Gastrocnemius medialis (tissue), 4 donors: ENCODE measurements around the gene CTAGE6. TPM values are rescaled to one million over a fixed set of nuclear protein-coding genes. Genes with fewer than 3 reads are reported as not detected.
"Not testable (repeated sequence)": the region's sequence is repeated elsewhere in the genome, so short reads cannot be mapped to it uniquely, and the experiment has no call there.

Experiments used
- ATAC-seq, 2 donors: fragments of 150-250 bp; one replicate each; pipeline ENCODE4 v1.9.1; 2016
- DNase-seq, 2 donors: peaks; one replicate each; pipeline ENCODE4 v3.0.0-alpha.2; 2019
- H3K27ac ChIP-seq, 4 donors: fragments of 200-600 bp; sonication (generic); 1 replicate in 1 of 4; 2 replicates in 3 of 4; pipeline ENCODE4 v1.5.1; 2016 to 2018; ENCODE audit warnings: mild to moderate bottlenecking in 2 of 4, moderate library complexity in 1 of 4
- H3K27me3 ChIP-seq, 3 donors: fragments of 200-600 bp; sonication (generic) in 2 of 3; 1 replicate in 1 of 3; 2 replicates in 2 of 3; pipeline versions ENCODE4 v1.5.1 to v1.6.0; 2016 to 2019; ENCODE audit warnings: mild to moderate bottlenecking in 1 of 3, moderate library complexity in 1 of 3
- H3K36me3 ChIP-seq, 2 donors: fragments of 200-600 bp; sonication (generic) in 1 of 2; one replicate each; pipeline ENCODE4 v1.5.1; 2017 to 2018
- H3K4me1 ChIP-seq, 2 donors: fragments of 200-600 bp; sonication (generic) in 1 of 2; one replicate each; pipeline ENCODE4 v1.5.1; 2016 to 2017; ENCODE audit warnings: mild to moderate bottlenecking in 2 of 2
- H3K4me3 ChIP-seq, 4 donors: fragments of 200-600 bp; sonication (generic) in 3 of 4; 1 replicate in 1 of 4; 2 replicates in 3 of 4; pipeline ENCODE4 v1.5.1; 2016 to 2019; ENCODE audit warnings: mild to moderate bottlenecking in 2 of 4
- H3K9me3 ChIP-seq, 3 donors: fragments of 200-600 bp; sonication (generic) in 2 of 3; 1 replicate in 1 of 3; 2 replicates in 2 of 3; pipeline ENCODE4 v1.5.1; 2016 to 2019
- POLR2A ChIP-seq, 2 donors: fragments of 450-650 bp; IDR thresholded peaks; one replicate each; pipeline ENCODE4 v1.6.1; 2017; ENCODE audit warnings: antibody characterized with exemption in 2 of 2, mild to moderate bottlenecking in 2 of 2, moderate library complexity in 2 of 2
- in situ Hi-C, 4 donors: fragments of 200-750 bp; cut with MboI; loops; one replicate each; pipeline versions ENCODE4 v1.15.0 to v1.8.0; 2017; ENCODE audit warnings: low sequenced_read_pairs in 4 of 4
- intact Hi-C: fragments of 100-400 bp; cut with DNase I; formaldehyde crosslinking; loops from one replicate; pipeline ENCODE4 v1.15.1; 2023; ENCODE audit warnings: low total_unique reads
- total RNA-seq, 4 donors: library from RNA; depleted of rRNA; stranded (reverse); fragments of >200 nt; gene quantifications; one replicate each; pipeline versions ENCODE4 v1.1.0 to v1.2.3, GENCODE V29; 2016
- TF ChIP-seq, protein P1 (sequence below), 5 experiments: fragments of 450-650 bp in 3 of 5; fragments of 200-600 bp in 2 of 5; sonication (generic) in 2 of 5; IDR thresholded peaks in 4 of 5; conservative IDR thresholded peaks in 1 of 5; 1 replicate in 4 of 5; 2 replicates in 1 of 5; pipeline ENCODE4 v1.5.1; 2016 to 2019; ENCODE audit warnings: antibody characterized with exemption in 5 of 5, mild to moderate bottlenecking in 3 of 5, moderate library complexity in 3 of 5

The CTAGE6 gene
- total RNA-seq, 4 donors from 2014 or later, result 1.2 TPM; not detected in 3

DNA sequence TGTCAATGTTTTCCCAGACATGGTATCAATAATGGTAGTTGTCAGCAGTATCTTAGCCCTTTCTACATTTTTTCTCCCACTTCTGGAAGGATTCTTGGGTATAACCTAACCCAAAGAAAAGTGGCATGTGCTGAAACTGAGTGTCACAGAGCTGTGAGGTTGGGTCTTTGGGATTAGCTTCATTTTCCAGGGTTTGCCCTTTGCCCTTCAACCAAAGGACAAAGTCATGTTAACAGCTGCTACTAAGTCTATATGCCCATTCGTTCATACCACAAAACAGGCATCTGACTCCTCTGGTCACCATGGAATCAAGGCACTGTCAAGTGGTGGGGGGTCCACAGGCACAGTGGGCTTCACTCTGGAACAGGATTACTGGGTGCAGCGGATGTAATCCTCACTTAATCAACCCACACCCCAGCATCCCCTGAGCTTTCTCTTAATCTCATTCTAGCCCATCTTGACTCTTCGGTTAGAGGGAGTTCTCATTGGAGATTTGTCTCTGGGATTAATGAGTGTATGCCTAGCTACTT, 29.1 kb downstream of the CTAGE6 start:
- in situ Hi-C loops (no loop called here), intact Hi-C loops (no loop called here)
- no peak for ATAC-seq
- TF ChIP-seq, protein P1, sequence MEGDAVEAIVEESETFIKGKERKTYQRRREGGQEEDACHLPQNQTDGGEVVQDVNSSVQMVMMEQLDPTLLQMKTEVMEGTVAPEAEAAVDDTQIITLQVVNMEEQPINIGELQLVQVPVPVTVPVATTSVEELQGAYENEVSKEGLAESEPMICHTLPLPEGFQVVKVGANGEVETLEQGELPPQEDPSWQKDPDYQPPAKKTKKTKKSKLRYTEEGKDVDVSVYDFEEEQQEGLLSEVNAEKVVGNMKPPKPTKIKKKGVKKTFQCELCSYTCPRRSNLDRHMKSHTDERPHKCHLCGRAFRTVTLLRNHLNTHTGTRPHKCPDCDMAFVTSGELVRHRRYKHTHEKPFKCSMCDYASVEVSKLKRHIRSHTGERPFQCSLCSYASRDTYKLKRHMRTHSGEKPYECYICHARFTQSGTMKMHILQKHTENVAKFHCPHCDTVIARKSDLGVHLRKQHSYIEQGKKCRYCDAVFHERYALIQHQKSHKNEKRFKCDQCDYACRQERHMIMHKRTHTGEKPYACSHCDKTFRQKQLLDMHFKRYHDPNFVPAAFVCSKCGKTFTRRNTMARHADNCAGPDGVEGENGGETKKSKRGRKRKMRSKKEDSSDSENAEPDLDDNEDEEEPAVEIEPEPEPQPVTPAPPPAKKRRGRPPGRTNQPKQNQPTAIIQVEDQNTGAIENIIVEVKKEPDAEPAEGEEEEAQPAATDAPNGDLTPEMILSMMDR (IDR thresholded peaks at IDR 0.05 in 4 of 5, conservative IDR thresholded peaks at IDR 0.05 in 1 of 5), result no peak
- TF ChIP-seq POLR2A (IDR thresholded peaks at IDR 0.05), result no peak
- H3K4me1 ChIP-seq, result no peaks in the 10 kb centered on the region
- no peaks in the 10 kb centered on the region for H3K27me3 ChIP-seq
- no peak overlapping the region for H3K27ac ChIP-seq
- H3K4me3 ChIP-seq, result no peak overlapping the region
- DNase-seq, result no peak
- no peaks in the 10 kb centered on the region for H3K36me3 ChIP-seq
- H3K9me3 ChIP-seq, result no peaks in the 10 kb centered on the region

- DNase-seq, intact Hi-C loops, H3K27me3 ChIP-seq, H3K27ac ChIP-seq, H3K4me1 ChIP-seq, in situ Hi-C loops, H3K9me3 ChIP-seq, H3K36me3 ChIP-seq, H3K4me3 ChIP-seq: not testable (repeated sequence)
- peak in 1 of 2 donors; percentile 52 for ATAC-seq
These were observed 29.9 kb downstream of the CTAGE6 start for GRCh38 chr7:143727561-143727960.

DNA sequence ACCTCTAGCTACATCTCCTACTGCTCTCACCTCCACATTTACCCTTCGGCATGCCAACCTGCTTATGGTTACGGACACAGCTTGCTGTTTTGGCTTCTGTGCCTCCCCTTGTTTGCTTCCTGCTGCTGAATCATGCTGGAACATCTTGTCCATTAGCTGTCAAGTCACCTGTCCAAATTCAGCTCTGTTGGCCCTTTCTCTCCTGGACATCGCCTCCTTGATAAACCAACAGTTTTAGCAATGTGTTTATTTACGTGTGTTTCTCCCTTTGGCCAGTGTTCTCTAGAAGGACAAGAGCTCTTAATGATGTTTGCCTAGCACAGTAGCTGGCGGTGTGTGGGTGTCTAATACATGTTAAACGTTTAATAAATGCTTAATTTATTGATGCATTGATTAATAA, 31.4 kb downstream of the CTAGE6 start:
- H3K36me3 ChIP-seq, in situ Hi-C loops, ATAC-seq, H3K9me3 ChIP-seq, H3K27ac ChIP-seq, H3K27me3 ChIP-seq, H3K4me3 ChIP-seq, H3K4me1 ChIP-seq, DNase-seq, intact Hi-C loops: not testable (repeated sequence)

- DNase-seq, H3K27ac ChIP-seq, in situ Hi-C loops, ATAC-seq, intact Hi-C loops, H3K36me3 ChIP-seq, H3K4me3 ChIP-seq, H3K4me1 ChIP-seq, H3K27me3 ChIP-seq, H3K9me3 ChIP-seq: not testable (repeated sequence)
These were observed 37.2 kb downstream of the CTAGE6 start for GRCh38 chr7:143720335-143720734.

GRCh38 chr7:143715543-143716193, 41.8 kb downstream of the CTAGE6 start:
- H3K27me3 ChIP-seq, H3K36me3 ChIP-seq, H3K4me1 ChIP-seq, H3K27ac ChIP-seq, in situ Hi-C loops, ATAC-seq, H3K4me3 ChIP-seq, intact Hi-C loops, DNase-seq, H3K9me3 ChIP-seq: not testable (repeated sequence)

DNA sequence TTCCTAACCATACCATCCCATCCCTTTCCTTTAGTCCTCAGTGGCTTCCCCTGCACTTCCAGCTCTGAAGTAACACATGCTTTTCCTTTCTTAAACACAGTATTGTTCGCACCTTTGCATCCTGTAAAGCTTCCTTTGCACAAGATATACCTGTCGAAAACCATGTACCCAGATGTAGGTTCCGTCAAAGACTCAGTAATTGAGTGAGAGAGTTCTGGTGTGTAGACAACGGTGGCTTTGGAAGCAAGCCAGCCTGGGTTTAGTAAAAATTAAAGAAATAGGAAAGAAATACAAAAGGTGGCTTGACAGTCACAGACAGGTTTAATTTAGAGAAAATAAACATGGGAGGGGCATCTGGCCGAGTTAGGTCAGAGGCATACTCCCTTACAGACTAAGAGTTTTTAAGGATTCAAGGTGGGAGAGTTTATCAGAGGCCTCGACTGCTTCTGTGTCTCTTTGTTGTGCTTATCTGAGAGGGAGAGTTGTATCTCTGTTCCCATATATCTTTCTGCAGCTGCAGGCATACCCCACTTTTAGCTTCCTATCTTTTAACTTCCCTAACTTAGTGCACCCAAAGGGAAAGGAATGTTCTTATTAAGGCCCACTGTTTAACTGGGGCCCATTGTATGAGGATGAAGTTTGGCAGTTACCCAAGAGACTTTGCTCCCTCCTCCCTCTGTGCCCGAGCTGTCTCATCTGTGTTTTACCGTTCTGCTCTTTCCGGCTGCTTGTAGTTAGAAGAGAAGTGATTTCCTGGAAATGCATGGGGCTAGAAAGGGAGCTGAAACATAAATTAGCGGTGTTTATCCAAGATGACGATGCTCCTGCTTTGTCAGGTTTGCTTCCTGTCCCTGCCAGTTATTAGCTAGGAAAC, 42.7 kb downstream of the CTAGE6 start:
- DNase-seq, ATAC-seq, H3K36me3 ChIP-seq, intact Hi-C loops, H3K4me3 ChIP-seq, H3K27ac ChIP-seq, H3K27me3 ChIP-seq, H3K4me1 ChIP-seq, H3K9me3 ChIP-seq, in situ Hi-C loops: not testable (repeated sequence)

GRCh38 chr7:143712381-143712780, 45.1 kb downstream of the CTAGE6 start:
- ATAC-seq, intact Hi-C loops, H3K27me3 ChIP-seq, H3K36me3 ChIP-seq, H3K4me3 ChIP-seq, H3K27ac ChIP-seq, DNase-seq, H3K9me3 ChIP-seq, in situ Hi-C loops, H3K4me1 ChIP-seq: not testable (repeated sequence)

GRCh38 chr7:143711727-143712324, 45.7 kb downstream of the CTAGE6 start:
- H3K4me3 ChIP-seq, ATAC-seq: not testable (repeated sequence)

GRCh38 chr7:143709895-143710294, 47.6 kb downstream of the CTAGE6 start:
- H3K36me3 ChIP-seq, H3K4me1 ChIP-seq, H3K9me3 ChIP-seq, intact Hi-C loops, DNase-seq, H3K27ac ChIP-seq, H3K4me3 ChIP-seq, in situ Hi-C loops, H3K27me3 ChIP-seq, ATAC-seq: not testable (repeated sequence)

More at GRCh38 chr7:143711727-143712324, 45.7 kb downstream of the CTAGE6 start:
- intact Hi-C loops, H3K9me3 ChIP-seq, in situ Hi-C loops, H3K4me1 ChIP-seq, H3K27ac ChIP-seq, H3K36me3 ChIP-seq, H3K27me3 ChIP-seq, DNase-seq: not testable (repeated sequence)
